ENCODE measurements around the gene ARVCF. TPM values are rescaled to one million over a fixed set of nuclear protein-coding genes. Genes with fewer than 3 reads are reported as not detected.

ARVCF gene
- total and polyA plus RNA-seq, 9 of the 15 experiments (the other 6 are each of a cell fraction or from before 2014, with no cell fraction given), result 0.03 to 97.4 (median 15.6) TPM

DNA sequence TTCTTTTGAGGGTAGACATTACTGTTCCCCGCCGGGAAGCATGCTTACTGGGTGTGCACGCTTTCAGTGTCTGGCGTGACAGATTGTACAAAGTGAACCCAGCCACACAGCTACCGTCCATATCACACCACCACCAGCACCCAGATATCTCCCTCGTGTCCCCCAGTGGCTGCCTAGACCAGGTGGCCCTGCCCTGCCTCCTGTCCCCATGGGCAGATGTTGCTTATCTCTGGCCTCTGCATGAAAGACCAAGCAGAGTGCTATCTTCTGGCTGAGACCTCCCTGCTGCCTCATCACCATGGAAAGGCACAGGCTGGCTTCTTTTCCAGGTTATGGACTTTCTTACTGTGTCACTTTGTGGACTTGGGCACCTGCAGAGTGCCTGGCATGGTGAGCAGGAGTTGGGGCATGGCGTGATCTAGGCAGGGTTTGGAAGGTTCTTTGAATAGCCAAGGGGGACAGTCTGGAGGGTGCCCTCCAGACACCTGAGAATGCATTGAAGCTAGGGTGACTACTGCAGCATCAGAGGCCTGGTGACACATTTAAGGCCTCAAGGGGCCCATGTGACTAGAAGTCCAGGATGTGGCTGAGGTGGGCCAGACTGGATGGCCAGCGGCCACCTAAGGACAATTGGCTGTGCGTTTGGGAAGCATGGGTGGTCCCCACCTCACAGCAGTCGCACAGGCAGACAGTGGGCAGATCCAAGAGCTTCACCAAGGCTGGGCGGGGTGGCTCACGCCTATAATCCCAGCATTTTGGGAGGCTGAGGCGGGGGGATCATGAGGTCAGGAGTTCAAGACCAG lies 9.0 kb upstream of the ARVCF start (continued):
- TF ChIP-seq NFE2L1 (tag; IDR thresholded peaks at IDR 0.05; ENCODE audit: borderline replicate concordance, low read depth), result no peak
- no peak for TF ChIP-seq ARNT (IDR thresholded peaks at IDR 0.05)
- TF ChIP-seq ZNF23 (CRISPR knock-in tag; IDR thresholded peaks at IDR 0.05), result peak; percentile 92
- no peak for TF ChIP-seq CTBP1 (IDR thresholded peaks at IDR 0.05; ENCODE audit: borderline replicate concordance)
- TF ChIP-seq XRCC3 (IDR thresholded peaks at IDR 0.05), result no peak
- TF ChIP-seq HNRNPUL1 (IDR thresholded peaks at IDR 0.05; ENCODE audit: low read length), result peak; percentile 86; the same call in 1 of the 2 replicates
- no peak for TF ChIP-seq GATAD2A (IDR thresholded peaks at IDR 0.05)
- TF ChIP-seq ZNF133 (CRISPR knock-in tag; IDR thresholded peaks at IDR 0.05), result 0 out of 2 replicates have a peak, but pooled peaks have one; percentile 60
- TF ChIP-seq, protein P1, sequence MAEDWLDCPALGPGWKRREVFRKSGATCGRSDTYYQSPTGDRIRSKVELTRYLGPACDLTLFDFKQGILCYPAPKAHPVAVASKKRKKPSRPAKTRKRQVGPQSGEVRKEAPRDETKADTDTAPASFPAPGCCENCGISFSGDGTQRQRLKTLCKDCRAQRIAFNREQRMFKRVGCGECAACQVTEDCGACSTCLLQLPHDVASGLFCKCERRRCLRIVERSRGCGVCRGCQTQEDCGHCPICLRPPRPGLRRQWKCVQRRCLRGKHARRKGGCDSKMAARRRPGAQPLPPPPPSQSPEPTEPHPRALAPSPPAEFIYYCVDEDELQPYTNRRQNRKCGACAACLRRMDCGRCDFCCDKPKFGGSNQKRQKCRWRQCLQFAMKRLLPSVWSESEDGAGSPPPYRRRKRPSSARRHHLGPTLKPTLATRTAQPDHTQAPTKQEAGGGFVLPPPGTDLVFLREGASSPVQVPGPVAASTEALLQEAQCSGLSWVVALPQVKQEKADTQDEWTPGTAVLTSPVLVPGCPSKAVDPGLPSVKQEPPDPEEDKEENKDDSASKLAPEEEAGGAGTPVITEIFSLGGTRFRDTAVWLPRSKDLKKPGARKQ (CRISPR knock-in tag; IDR thresholded peaks at IDR 0.05), result no peak
- TF ChIP-seq ZNF253 (CRISPR knock-in tag; conservative IDR thresholded peaks at IDR 0.05), result no peak; the same call in 1 of the 2 replicates
- peak; percentile 45; the same call in 1 of the 2 replicates for TF ChIP-seq DEAF1 (CRISPR knock-in tag; IDR thresholded peaks at IDR 0.05)
- TF ChIP-seq, protein P2, sequence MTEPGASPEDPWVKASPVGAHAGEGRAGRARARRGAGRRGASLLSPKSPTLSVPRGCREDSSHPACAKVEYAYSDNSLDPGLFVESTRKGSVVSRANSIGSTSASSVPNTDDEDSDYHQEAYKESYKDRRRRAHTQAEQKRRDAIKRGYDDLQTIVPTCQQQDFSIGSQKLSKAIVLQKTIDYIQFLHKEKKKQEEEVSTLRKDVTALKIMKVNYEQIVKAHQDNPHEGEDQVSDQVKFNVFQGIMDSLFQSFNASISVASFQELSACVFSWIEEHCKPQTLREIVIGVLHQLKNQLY (CRISPR knock-in tag; conservative IDR thresholded peaks at IDR 0.05), result no peak; a peak in 1 of 4 replicates
- TF ChIP-seq EZH2 (IDR thresholded peaks at IDR 0.05; ENCODE audit: borderline replicate concordance, low read depth, low read length), result peak; percentile 95; the same call in 1 of the 2 replicates
- TF ChIP-seq SP2 (IDR thresholded peaks at IDR 0.05; ENCODE audit: extremely low read depth, low read depth, low read length, poor library complexity, severe bottlenecking), result peak; percentile 29
- peak; percentile 86; the same call in 1 of the 2 replicates for TF ChIP-seq RREB1 (CRISPR knock-in tag; IDR thresholded peaks at IDR 0.05)
- TF ChIP-seq YY1 (IDR thresholded peaks at IDR 0.05; ENCODE audit: borderline replicate concordance in 1 of 3, control insufficient read depth in 1 of 3, extremely low read depth in 1 of 3, insufficient read depth in 3 of 3, insufficient read length in 1 of 3, insufficient replicate concordance in 2 of 3, low read depth in 1 of 3, low read length in 2 of 3), result peak in 1 of 3 experiments; percentile 70

Data from K562 (cell line).